ENCODE measurements around the gene STK26. TPM values are rescaled to one million over a fixed set of nuclear protein-coding genes. Genes with fewer than 3 reads are reported as not detected.
"Not testable (repeated sequence)": the region's sequence is repeated elsewhere in the genome, so short reads cannot be mapped to it uniquely, and the experiment has no call there.

STK26 gene
- 21.3 and 25.0 TPM in 2 replicates for total RNA-seq (2014; rRNA removed; shearing (Covaris generic))

DNA sequence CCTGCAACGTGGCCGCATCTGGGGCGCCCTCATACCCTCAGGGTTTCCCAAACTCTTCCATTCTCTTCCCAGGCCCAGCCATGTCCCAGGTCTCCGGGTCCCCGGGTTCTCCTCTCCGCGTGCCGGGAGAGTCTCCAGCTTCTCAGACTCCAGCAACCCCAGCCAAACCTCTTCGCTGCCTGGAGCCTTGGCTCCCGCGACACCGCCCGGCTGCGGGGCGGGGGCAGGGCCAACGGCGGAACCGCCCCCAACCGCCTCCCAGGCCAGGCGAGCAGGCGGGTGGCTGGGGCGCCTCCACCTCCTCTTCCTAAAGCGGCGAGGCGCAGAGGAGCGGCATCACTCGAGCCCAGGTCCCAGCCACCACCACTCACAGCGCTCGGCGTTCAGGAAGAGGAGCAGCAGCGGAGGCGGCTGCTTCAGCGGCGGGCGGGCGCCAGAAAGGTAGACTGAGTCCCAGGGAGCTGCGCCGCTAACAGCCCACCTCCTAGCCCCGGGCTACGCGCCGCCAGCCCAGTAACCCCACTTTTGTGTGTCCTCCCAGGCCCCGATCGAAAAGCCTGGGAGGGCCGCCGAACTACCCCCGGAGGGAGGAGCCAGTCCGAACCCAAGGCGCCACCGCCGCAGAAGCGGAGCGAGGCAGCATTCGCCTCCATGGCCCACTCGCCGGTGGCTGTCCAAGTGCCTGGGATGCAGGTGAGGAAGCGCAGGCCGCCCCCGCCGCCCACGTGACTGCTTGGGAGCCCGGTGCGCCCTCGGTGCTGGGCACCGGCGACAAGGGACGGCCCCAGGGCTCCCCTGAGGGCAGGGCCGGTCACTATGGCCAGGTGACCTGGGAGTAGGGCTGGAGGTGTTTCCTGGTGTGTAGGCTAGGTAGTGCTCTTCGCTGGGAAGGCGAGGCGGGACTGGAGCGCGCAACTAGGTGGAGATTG is at the start of gene STK26:
Gene STK26 (plus strand): TSS at position 336 of the 929 bp plus-strand sequence. CDS start 316 bp downstream, at position 652.
- peak; percentile 80 for DNase-seq (ENCODE audit: low read depth)

DNA sequence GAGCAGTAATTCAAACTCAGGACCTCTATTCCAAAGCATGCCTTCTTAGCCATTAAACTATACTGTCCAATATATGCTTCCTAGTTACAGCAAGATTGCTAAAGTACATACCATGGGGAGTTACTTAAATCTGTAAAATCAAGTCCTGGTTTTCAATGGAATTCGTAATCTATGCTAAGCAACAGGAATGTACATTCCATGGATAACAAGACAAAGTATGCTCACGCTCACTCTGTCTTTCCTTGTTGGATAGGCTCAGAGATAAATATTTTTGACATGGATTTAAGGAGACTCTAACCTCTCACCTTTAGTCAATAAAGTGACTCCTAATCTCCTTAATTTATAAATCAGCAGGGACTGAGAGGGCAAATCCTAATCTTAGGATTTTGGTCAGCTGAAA is 47.3 kb upstream of the STK26 start:
- DNase-seq (ENCODE audit: low read depth) = no peak

DNA sequence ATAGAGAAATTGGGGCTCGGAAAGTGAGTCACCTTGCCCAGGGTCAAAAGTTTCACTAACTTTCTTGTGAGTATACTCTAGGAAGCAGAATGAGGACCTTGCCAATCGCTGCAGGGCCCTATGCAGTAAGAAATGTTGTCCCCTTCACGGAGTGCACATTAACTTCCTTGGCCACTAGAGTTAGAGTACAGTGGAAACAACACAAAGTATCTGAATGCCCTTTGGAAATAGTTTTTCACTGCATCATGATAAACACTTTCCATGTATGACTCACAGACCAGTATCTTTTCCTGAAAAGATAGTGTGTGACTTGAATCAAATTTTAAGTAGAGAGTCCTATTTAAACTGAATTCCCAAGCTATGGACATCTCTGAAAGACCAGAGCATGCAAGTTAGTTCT is 45.5 kb upstream of the STK26 start:
- DNase-seq (ENCODE audit: low read depth) = peak; percentile 29

DNA sequence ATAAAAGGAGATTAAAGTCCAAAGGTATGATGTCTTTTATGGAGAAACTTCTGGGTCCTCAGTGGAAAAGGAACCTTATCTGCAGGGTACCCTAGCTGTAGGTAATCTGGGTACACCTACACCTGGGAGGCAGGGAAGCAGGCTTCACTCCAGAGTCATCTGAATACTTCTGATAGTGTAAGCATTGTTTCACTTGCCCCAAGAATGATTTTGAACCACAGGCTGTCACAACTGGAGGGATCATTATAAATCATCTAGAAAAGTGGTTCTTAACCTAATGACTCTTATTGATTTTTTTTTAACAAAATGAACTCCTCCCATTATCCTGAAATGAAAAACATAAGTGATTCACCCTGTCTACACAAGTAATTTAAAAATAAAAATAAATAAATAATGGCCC is 44.0 kb upstream of the STK26 start:
- no peak for DNase-seq (ENCODE audit: low read depth)

DNA sequence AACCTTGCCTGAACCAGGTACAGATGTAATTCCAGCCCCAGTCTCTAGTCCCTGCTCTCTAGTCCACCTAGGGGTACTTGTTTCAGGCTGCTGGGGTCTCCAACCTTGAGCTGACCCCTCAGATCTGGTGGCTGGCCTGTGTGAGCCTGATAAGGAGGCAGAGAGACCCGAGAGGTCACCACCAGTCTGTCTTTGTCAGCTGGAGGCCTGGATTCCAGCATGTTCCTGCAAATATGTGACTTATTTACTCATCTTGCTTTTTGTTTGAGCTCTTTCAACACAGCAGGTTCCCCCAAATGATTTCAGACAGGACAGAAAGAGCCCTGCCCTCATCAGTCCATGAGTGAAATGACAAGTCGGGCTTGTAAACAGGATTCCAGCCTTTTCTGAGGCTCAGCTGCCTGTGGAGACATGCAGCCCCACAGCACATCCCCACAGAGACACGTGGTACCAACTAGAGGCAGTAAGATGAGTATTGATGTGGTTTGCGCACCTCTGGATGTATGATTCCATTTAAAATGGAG is 37.5 kb upstream of the STK26 start:
- DNase-seq (ENCODE audit: low read depth) = no peak

DNA sequence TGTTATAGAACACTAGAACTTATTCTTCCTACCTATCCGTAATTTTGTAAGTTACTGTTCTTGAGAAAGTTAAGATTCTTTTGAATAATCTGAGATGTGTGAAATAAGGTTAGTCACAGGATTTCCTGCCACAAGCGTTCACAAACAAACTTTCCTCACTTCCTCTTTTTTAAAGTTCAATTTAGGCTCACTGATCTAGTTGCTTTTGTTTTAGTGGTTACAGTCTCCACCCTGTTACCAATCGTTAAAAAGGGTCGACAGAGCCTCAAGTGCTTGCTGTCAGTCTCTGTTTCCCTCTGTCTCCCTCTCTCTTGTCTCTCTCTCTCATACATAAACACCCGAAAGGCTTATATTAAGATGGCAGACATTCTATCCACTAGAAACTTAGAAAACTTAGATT is 35.9 kb upstream of the STK26 start:
- DNase-seq (ENCODE audit: low read depth) = no peak

DNA sequence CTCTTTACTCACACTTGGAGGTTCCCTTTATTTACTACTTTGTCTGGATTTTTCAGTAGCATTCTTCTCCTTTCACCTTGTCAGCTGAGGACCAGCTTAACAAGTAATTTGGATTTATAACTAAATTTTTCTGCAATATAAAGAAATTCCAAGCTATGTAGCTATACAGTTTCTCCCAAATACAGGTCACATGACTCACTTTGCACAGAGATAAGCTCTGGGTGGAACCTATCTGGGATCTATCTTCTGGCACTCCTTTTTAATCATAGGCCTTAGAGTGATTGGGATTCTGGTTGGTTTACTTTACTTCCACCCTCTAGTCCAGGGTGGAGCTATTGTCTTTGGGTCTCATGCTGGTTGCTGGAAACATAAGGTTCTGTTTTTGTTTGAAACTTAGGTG is 34.9 kb upstream of the STK26 start:
- no peak for DNase-seq (ENCODE audit: low read depth)

DNA sequence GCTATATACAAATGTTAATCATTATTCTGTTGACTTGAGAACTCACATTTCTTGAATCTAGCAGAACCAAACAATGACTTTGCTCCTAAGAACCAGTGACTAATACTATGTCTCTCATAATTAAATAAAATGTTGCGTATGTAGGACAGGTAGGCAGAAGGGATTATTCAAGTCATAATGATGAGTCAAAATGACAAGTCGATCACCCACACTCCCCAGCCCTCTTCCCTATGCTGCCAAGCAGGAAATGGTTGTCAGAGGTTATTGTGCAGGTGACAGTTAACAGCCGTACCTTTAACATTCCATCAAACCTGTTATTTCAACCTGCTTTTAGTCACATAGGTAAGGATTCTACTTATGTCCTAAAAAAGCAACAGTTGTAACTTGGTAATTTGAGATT is 22.0 kb upstream of the STK26 start:
- no peak for DNase-seq (ENCODE audit: low read depth)

DNA sequence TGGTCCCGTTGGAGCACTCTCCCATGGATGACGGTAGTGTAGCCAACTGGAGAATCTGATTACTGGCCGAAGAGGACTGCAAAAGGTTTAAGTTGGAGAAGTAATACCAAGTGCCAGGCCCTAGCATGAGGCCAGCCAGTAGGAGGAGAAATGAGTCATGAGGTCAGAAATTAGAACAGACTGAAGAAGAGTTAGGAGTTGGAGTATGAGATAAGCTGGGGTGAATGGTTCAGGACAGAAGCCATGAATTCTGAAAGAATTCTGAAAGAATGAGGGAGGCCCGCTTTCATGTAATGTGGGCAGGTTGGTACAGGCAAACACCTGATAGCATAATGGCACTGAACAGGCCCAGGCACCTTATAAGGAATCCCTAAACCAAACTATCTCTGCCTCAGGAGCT is 18.4 kb upstream of the STK26 start:
- peak; percentile 4 for DNase-seq (ENCODE audit: low read depth)

DNA sequence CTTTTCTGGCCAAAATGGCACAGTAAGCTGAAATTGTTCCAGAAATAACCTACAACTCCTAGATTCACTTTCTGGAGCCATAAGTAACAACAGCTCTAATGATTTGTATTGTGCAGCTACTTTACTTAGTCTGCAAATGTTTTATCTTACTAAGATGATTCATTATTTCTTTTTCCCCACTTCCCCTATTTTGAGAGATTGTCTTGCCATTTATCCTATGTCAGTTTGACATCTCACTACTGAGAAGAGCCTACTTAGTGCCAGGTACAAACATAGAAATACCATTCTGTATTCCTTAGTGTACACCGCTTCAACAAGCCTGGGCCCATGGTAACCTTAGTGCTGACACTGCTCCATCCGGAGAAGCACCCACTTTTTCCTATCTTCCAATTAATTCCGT is 13.8 kb upstream of the STK26 start:
- no peak for DNase-seq (ENCODE audit: low read depth)

DNA sequence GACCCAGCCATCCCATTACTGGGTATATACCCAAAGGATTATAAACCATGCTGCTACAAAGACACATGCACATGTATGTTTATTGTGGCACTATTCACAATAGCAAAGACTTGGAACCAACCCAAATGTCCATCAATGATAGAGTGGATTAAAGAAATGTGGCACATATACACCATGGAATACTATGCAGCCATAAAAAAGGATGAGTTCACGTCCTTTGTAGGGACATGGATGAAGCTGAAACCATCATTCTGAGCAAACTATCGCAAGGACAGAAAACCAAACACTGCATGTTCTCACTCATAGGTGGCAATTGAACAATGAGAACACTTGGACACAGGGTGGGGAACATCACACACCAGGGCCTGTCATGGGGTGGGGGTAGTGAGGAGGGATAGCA is 12.9 kb upstream of the STK26 start:
- DNase-seq (ENCODE audit: low read depth) = not testable (repeated sequence)

DNA sequence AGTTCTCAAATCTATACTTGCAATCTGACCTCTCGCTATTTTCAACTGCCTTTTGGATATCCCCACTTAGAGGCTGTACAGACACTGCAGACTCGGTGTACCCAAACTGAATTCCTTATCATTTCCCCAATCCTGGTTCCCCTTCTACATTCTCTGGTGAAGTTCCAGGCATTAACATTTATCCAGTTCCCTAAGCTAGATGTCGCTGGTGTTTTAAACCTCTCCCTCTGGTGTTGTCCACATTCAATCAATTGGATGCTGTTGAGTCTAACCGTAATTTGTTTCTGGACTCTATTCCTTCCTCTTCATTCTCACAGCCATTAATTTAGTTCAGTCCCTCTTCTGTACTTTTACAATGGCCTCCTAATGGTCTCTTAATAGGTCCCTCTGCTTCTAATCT is 7.2 kb upstream of the STK26 start:
- DNase-seq (ENCODE audit: low read depth) = no peak

DNA sequence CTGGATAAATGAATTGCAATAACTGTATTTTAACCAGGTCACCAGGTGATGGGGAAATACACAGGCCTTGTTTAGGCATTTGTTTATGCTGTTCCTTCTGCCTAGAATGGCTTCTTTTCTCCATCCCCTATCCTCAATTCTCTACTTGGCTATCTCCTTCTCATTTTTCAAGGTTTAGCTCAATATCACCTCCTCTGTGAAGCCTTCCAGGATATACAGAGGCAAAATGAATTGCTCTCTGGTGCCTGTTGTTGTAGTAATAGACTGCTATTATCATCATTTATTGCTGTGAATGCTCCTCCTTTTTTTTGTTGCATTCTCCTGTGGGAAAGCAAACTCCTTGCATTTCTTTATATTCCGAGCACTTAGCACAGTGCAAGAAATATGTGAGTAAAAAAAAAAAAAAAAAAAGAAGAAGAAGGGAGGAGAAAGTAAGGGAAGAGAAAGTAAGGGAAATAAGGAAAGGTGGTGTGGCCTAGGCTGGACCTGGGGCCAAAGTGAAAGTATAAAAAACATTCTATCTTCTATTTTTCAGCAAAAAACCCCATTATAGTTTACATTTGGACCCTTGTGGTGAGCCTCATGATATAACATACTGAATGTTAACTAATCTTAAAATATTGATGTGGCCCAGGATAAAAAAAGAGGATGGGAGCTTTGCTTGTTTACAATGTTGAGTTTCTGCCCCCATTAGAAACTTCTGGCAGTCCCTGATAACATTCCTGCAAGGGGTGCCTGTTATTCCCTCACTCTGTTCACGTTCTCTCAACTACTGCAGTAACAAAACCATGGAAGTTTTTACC is 6.3 kb upstream of the STK26 start:
- DNase-seq (ENCODE audit: low read depth) = no peak

DNA sequence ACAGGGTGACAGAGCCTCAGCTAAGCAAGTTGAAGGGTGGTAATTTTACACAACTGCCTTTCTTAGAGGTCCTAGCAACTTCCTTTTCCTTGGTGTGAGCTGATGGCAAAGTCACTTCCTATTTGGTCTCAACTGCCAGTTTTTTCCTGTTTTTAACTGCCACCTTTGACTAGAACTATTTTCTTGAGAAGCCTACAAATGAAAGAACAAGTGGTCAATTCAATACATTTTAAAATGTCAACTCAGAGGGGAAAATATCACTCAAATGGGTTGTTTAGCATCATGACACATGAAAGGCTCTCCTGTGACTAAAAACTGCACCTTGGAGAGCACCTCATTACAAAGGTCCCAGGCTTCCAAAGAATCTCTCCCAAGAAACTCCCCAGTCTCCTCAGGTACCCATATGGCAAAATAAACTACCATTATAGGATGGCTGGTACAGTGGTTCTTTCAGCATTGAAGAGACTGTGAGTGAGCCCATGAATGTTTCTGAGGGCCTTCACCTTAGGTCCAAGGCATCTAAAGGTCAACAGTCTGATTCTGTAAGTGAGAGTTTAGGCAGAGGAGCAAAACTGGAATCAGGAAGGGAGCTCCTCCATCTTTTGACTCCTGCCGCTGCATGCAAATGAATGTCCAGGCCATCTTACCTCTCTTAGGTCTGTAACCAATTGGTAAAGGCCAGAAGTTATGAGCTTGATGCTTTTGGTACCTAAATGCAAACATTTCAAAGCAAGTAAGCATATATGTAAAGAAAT is 5.5 kb upstream of the STK26 start:
- no peak for DNase-seq (ENCODE audit: low read depth)

DNA sequence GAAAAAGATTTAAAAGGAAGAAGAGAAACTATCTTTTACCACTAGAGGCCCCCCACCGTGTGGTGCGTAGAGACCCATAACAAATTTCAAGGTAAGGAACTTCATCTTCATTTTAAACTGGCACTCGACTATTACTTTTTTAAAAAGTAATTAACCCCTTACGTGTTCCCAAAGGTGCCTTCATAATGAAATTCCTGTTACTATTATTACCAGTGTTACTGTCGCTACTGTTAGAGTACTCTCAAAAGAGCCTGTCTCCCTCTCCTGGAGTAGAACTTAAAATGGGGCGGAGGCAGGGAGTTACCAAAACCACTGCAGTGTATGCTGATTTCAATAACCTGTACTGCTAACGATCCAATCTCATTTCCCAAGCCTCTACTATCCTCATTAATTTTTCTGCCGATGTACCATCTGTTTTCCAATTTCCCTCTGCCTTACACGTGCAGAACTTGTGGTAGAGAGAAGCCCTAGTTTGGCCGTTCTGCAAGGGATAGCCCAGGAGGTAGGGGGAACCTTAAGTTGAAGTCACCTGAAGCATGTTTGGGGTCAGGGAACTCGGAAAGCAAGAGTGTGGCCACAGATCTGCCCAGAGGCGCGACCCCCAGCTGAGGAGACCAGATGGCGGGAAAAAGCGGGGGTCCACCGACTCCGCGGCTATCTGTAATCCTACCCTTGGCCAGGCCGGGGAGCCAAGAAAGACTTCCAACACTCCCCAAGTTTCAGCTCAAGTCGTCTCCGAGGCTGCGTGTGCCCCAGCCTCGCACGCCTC is 720 bp upstream of the STK26 start:
- DNase-seq (ENCODE audit: low read depth) = peak; percentile 18

DNA sequence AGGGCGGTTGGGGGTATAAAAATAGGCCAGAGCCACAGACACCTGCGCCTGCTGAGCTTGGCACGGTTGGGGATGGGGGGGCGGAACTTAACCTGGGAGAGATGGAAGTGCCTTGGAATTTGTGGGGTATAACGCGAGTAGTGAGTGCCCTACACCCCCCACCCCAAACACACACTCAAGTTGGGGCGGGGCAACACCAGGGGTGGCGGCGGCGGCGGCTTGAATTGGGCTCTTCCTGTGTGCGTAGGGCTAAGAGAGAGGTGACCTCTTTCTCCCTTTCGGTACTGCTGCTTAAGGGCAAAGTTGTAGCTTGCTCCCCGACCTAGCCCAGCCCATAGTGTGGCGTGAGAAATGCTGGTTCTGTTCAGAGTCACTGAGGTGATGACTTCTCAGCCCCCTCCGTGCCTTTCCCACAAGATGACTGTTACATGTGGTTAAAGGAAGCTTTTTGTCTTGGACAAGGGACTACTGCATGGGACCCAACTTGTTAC is 839 bp downstream of the STK26 start:
- DNase-seq (ENCODE audit: low read depth) = peak; percentile 71

DNA sequence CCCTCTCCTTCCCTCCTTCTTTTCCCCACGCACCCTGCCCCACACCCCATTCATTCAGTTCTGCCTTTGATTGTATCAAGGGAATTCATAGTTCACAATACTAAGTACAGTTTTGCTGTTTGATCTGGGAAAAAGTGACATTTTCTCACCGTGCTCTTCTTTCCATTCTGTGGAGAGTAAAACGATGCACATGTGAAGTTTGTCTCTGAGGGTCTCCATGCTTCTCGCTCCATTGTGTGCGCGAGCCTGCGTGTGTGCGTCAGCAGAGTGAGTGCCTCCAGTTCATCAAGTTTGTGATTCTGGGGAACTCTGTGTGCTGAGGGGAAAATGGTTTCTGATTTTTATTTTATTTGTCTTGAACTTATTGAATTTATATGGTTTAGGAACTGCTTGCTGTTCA is 1.9 kb downstream of the STK26 start:
- no peak for DNase-seq (ENCODE audit: low read depth)

DNA sequence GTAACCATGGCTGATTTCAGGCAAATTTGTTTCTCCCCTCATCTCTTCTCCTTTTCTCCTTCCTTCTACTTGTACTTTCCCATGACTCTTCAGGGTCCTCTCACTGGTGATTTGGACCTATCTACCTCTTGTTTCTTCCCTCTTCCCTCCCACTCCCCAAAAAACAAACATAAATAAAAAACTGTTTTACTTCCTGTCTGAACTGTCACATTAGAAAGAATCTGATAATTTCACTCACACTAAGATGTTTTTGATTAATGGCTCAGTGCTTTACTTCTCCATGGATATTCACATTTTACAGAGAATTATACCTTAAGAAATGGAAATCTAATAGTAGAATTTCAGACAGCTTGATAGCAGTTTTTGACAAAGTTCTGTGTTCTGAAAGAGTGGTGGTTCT is 7.2 kb downstream of the STK26 start:
- no peak for DNase-seq (ENCODE audit: low read depth)

DNA sequence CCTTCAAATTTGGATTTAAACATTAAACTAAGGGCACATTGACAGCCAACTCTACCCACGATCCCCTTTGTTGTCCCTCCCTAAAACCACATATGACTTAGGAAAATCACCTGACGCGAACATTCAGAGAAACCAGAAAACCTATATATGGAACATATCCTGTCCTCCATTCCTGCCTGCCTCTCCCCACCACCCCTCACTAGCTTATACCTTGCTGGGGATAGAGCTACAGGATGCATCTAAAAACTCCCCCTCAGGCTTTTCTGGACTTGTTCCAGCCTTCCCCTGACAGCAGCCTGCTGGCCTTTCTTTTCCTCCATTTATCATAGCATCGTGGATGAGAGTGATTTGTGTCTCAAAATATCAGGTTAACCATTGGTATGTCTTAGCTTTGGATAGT is 8.8 kb downstream of the STK26 start:
- peak; percentile 14 for DNase-seq (ENCODE audit: low read depth)

DNA sequence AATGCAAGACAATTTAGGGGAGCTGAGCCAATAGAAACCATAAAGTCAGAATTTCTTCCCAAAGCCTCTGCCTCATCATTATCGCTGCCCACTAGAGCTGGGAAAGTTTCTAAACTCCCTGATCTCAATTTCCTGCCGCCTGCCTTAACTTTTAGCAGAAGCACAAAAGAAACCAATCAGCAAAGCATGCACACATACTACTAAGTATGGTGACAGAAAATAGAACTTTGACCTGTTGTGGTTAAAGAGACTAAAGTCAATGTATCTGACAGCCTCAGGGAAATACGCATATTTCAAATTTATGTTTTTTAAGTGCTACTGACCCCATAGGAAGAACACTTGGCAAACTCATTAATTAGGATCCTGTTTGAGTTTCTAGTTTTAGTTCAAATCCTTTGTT is 10.1 kb downstream of the STK26 start:
- no peak for DNase-seq (ENCODE audit: low read depth)

DNA sequence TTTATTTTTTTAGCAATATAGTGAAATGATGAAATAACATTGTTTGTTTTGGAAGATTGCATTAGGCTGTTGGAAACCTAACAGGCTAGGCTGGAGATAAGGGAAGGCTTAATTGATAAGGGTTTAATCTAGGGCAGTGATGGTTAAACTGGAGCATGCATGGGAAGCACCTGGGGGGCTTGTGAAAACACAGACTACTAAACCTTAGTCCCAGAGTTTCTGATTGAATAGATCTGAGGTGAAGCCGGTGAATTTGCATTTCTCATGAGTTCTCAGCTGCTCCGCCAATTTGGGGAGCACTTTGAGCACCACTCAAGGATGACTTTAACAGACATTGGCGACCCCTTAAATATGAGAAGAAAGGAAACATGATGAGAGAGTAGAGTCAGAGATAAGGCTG is 11.5 kb downstream of the STK26 start:
- no peak for DNase-seq (ENCODE audit: low read depth)
